BLaER1 (cell line): ENCODE data around the gene AP1S2.
"Not testable (repeated sequence)": the region's sequence is repeated elsewhere in the genome, so short reads cannot be mapped to it uniquely, and the experiment has no call there.

ENCODE experiments used
- H3K27ac ChIP-seq: shearing (Covaris generic); formaldehyde crosslinking; 2 replicates; pipeline ENCODE4 v1.8.1; 2022
- H3K27me3 ChIP-seq: shearing (Covaris generic); formaldehyde crosslinking; 2 replicates; pipeline ENCODE4 v1.8.1; 2022
- H3K36me3 ChIP-seq: shearing (Covaris generic); formaldehyde crosslinking; 2 replicates; pipeline ENCODE4 v1.8.1; 2022
- H3K4me1 ChIP-seq: shearing (Covaris generic); formaldehyde crosslinking; 2 replicates; pipeline ENCODE4 v1.8.1; 2022
- H3K4me2 ChIP-seq: shearing (Covaris generic); formaldehyde crosslinking; 2 replicates; pipeline ENCODE4 v1.8.1; 2022
- H3K4me3 ChIP-seq: shearing (Covaris generic); formaldehyde crosslinking; 2 replicates; pipeline ENCODE4 v1.8.1; 2022
- H3K9ac ChIP-seq: shearing (Covaris generic); formaldehyde crosslinking; 2 replicates; pipeline ENCODE4 v1.8.1; 2022
- H3K9me3 ChIP-seq: shearing (Covaris generic); formaldehyde crosslinking; 2 replicates; pipeline ENCODE4 v1.8.1; 2022
- H4K20me1 ChIP-seq: shearing (Covaris generic); formaldehyde crosslinking; 2 replicates; pipeline ENCODE4 v1.8.1; 2022
- Cebpa-rat ChIP-seq: shearing (Covaris generic); IDR thresholded peaks from 2 replicates; pipeline ENCODE4 v1.8.1; 2022

Gene AP1S2

DNA sequence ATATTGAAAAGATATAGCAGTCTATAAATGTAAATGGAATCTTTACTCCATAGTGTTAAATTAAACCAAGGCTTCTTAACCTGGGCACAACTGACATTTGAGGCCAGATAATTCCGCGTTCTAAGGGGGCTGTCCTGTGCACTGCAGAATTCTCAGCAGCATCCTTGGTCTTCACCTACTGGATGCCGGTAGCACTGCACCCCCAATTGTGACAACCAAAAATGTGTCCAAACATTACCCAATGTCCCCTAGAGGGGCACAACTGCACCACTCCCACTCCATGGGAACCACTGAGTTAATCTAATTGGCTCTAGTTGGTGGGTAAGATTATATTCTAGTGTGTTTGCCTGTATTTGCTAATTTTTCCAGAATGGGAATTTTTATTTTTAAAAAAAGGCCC, 16.6 kb downstream of the AP1S2 start:
- Histone ChIP-seq H4K20me1 (peaks cover 12% of the 10 kb centered on the region; the same call in 1 of the 2 replicates), H3K4me1 (no peaks in the 10 kb centered on the region), H3K27me3 (peaks cover 13% of the 10 kb centered on the region; the same call in 1 of the 2 replicates), H3K4me2 (no peak overlapping the region), H3K4me3 (no peak overlapping the region), H3K36me3 (peaks cover 7% of the 10 kb centered on the region; the same call in 1 of the 2 replicates), H3K27ac (no peak overlapping the region), H3K9ac (no peak overlapping the region), H3K9me3 (no peaks in the 10 kb centered on the region)
- no peak for TF ChIP-seq Cebpa-rat

DNA sequence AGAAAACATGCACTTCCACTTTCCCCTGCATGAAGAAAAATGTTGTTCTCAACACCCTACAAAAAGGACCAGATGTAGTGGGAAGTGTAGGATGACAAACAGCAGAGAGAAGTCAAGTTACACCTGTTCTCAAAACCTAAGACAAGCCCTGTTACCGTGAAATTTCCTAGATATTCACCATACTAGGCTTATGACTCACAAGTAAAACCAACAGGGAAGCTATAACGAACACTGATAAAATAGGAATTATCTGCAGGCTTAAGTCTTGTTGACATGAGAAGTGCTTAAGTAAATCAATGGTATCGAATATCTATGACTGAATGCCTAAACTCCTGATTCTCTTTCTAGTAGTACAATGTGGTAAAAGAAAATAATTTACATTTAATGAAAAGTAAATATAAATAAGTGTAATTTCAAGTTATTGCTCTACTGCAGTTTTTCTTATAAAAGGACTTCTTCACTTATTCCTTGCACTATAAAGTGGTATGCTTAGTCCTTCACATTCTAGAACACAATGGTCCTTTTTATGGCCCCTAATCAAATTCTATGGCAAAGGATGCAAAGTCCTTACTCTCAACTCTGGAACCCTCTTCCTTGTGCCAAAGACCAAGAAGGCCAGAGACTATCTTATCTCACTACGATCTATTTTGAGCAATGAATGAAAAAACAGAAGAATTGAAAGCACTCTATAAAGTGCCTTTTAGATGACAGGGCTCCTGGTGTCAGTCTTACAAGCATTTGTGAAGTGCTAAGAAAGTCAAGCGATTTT, 19.6 kb downstream of the AP1S2 start:
- Histone ChIP-seq H3K4me1 (no peaks in the 10 kb centered on the region), H3K36me3 (peaks cover 2% of the 10 kb centered on the region; the same call in 1 of the 2 replicates), H3K9me3 (no peaks in the 10 kb centered on the region), H3K9ac (no peak overlapping the region), H3K4me3 (no peak overlapping the region), H3K27me3 (peaks cover 11% of the 10 kb centered on the region; the same call in 1 of the 2 replicates), H3K4me2 (no peak overlapping the region), H4K20me1 (peaks cover 13% of the 10 kb centered on the region; the same call in 1 of the 2 replicates), H3K27ac (no peak overlapping the region)
- TF ChIP-seq Cebpa-rat: no peak

DNA sequence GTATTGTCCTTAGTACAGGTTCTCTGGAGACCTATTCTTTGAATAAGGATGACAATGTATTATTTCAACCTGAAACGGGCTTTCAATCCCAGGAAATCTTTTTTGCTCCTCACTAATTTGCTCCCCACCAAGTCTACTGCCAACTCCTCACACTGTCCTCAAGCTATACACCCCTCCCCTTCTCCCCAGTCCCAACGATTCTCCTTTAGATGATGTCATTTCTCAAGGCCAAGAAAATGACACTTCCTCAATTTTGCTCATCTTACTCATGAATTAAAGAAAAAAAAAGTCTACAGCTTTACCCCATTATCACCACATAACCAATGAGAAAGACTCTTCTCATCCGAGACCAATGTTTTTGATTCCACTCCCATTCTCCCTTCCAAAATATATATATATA, 20.6 kb downstream of the AP1S2 start:
- Histone ChIP-seq H3K4me2 (no peak overlapping the region), H4K20me1 (peaks cover 13% of the 10 kb centered on the region; the same call in 1 of the 2 replicates), H3K36me3 (peaks cover 2% of the 10 kb centered on the region; the same call in 1 of the 2 replicates), H3K27me3 (peaks cover 11% of the 10 kb centered on the region; the same call in 1 of the 2 replicates), H3K4me3 (no peak overlapping the region), H3K9me3 (no peaks in the 10 kb centered on the region), H3K4me1 (no peaks in the 10 kb centered on the region), H3K9ac (no peak overlapping the region), H3K27ac (no peak overlapping the region)
- no peak for TF ChIP-seq Cebpa-rat

GRCh38 chrX:15831347-15831746, 23.3 kb downstream of the AP1S2 start:
- not testable (repeated sequence) for H3K36me3 ChIP-seq, H3K27me3 ChIP-seq, H3K27ac ChIP-seq, H3K4me1 ChIP-seq, H3K9ac ChIP-seq, H3K9me3 ChIP-seq, H3K4me3 ChIP-seq, H3K4me2 ChIP-seq
- peaks cover 18% of the 10 kb centered on the region; the same call in 1 of the 2 replicates for H4K20me1 ChIP-seq

- Histone ChIP-seq H3K4me2 (no peak overlapping the region), H3K36me3 (peaks cover 10% of the 10 kb centered on the region; the same call in 1 of the 2 replicates), H3K9ac (no peak overlapping the region), H3K27ac (no peak overlapping the region), H3K27me3 (0 out of 2 replicates have a peak, but pooled peaks cover 4% of the 10 kb centered on the region), H3K4me1 (no peaks in the 10 kb centered on the region), H4K20me1 (peaks cover 11% of the 10 kb centered on the region; the same call in 1 of the 2 replicates), H3K9me3 (no peaks in the 10 kb centered on the region), H3K4me3 (no peak overlapping the region)
- no peak for TF ChIP-seq Cebpa-rat
Measured at GRCh38 chrX:15829217-15829616, 25.4 kb downstream of the AP1S2 start.

DNA sequence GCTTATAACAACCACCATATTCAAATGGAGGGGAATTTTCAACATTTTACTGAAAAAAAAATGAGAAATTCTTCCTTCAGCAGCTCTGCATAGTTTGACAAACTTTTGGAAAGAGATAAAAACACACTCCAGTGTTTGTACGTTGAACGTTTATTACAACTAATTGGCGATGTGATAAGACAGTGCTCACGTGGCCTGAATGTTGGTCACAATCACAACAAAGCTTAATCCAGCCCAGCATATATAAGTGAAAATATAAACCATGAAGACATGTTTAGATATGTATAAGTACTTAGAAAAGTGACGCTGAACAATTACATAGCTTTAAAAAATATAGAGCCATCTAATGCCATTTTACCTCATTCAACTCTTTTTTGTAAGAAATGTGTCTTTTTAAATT, 28.7 kb downstream of the AP1S2 start:
- H3K9ac ChIP-seq: no peak overlapping the region

DNA sequence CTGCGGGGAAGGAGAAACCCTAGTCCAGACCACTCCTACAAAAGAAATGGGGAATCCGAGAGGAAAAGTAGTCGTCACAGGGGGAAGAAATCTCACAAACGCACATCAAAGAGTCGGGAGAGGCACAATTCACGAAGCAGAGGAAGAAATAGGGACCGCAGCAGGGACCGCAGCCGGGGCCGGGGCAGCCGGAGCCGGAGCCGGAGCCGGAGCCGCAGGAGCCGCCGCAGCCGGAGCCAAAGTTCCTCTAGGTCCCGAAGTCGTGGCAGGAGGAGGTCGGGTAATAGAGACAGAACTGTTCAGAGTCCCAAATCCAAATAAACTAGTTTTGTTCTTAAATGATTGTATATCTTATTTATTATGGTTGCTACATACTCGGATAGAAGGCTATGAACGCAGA, 31.7 kb downstream of the AP1S2 start:
- no peaks in the 10 kb centered on the region for H3K9me3 ChIP-seq
- peaks cover 11% of the 10 kb centered on the region; the same call in 1 of the 2 replicates for H4K20me1 ChIP-seq
- no peak overlapping the region for H3K4me2 ChIP-seq
- H3K9ac ChIP-seq: no peak overlapping the region
- H3K27ac ChIP-seq: no peak overlapping the region
- H3K27me3 ChIP-seq: no peaks in the 10 kb centered on the region
- TF ChIP-seq Cebpa-rat: no peak
- peaks cover 61% of the 10 kb centered on the region for H3K36me3 ChIP-seq
- no peak overlapping the region for H3K4me3 ChIP-seq
- H3K4me1 ChIP-seq: no peaks in the 10 kb centered on the region

More for the DNA sequence above, 28.7 kb downstream of the AP1S2 start:
- no peaks in the 10 kb centered on the region for H3K4me1 ChIP-seq
- no peak overlapping the region for H3K27ac ChIP-seq
- H3K9me3 ChIP-seq: no peaks in the 10 kb centered on the region
- no peak for TF ChIP-seq Cebpa-rat
- no peak overlapping the region for H3K4me2 ChIP-seq
- peaks cover 12% of the 10 kb centered on the region; the same call in 1 of the 2 replicates for H4K20me1 ChIP-seq
- H3K4me3 ChIP-seq: no peak overlapping the region
- peaks cover 32% of the 10 kb centered on the region for H3K36me3 ChIP-seq
- H3K27me3 ChIP-seq: no peaks in the 10 kb centered on the region

- H3K27me3 ChIP-seq: no peaks in the 10 kb centered on the region
- no peak for TF ChIP-seq Cebpa-rat
Measured at GRCh38 chrX:15820106-15821073, 34.2 kb downstream of the AP1S2 start.

GRCh38 chrX:15816886-15817285, 37.7 kb downstream of the AP1S2 start:
- Histone ChIP-seq H3K4me1 (peaks cover 15% of the 10 kb centered on the region), H3K36me3 (peaks cover 78% of the 10 kb centered on the region), H4K20me1 (peaks cover 20% of the 10 kb centered on the region; the same call in 1 of the 2 replicates), H3K4me2 (peak overlapping the region; percentile 27), H3K9me3 (no peaks in the 10 kb centered on the region), H3K27ac (no peak overlapping the region), H3K27me3 (no peaks in the 10 kb centered on the region), H3K9ac (no peak overlapping the region), H3K4me3 (no peak overlapping the region)
- no peak for TF ChIP-seq Cebpa-rat

More at GRCh38 chrX:15820106-15821073, 34.2 kb downstream of the AP1S2 start:
- Histone ChIP-seq H3K9ac (no peak overlapping the region), H3K9me3 (no peaks in the 10 kb centered on the region), H4K20me1 (peaks cover 13% of the 10 kb centered on the region; the same call in 1 of the 2 replicates), H3K4me2 (no peak overlapping the region), H3K27ac (no peak overlapping the region), H3K4me1 (peaks cover 15% of the 10 kb centered on the region), H3K36me3 (peaks cover 62% of the 10 kb centered on the region), H3K4me3 (no peak overlapping the region)
